H1 (cell line): ENCODE results near the gene SAAL1. TPM values are rescaled to one million over a fixed set of nuclear protein-coding genes. Genes with fewer than 3 reads are reported as not detected.

ENCODE experiments used
- CBX5 ChIP-seq: fragments of 300-800, 300-1000 bp; sonication (generic); IDR thresholded peaks from 2 replicates; pipeline ENCODE4 v1.7.1; 2016; ENCODE audit warnings: antibody characterized with exemption, low read length, low read depth
- CHD7 ChIP-seq: fragments of 300-600 bp; sonication (generic); IDR thresholded peaks from 2 replicates; pipeline ENCODE4 v1.7.1; 2012; ENCODE audit warnings: low read length, moderate library complexity, mild to moderate bottlenecking, inconsistent platforms; ENCODE audit not compliant: insufficient replicate concordance
- KDM1A ChIP-seq: fragments of 200-600, 300-600 bp; sonication (generic); IDR thresholded peaks from 2 replicates; pipeline ENCODE4 v1.7.1; 2016; ENCODE audit warnings: mild to moderate bottlenecking, low read length, borderline replicate concordance
- KDM4A ChIP-seq: IDR thresholded peaks from one replicate; pipeline ENCODE4 v1.7.1; 2012; ENCODE audit warnings: low read depth, mild to moderate bottlenecking, moderate library complexity, low read length, inconsistent platforms; ENCODE audit not compliant: severe bottlenecking
- SIX5 ChIP-seq: IDR thresholded peaks from 2 replicates; pipeline ENCODE4 v1.6.1; 2011; ENCODE audit warnings: mild to moderate bottlenecking, low read depth, low read length
- SP4 ChIP-seq: IDR thresholded peaks from 2 replicates; pipeline ENCODE4 v1.6.1; 2012; ENCODE audit warnings: low read length, inconsistent platforms
- polyA plus RNA-seq, 7 experiments: library from polyadenylated mRNA; depleted of rRNA in 3 of 7; stranded (reverse) in 5 of 7; unstranded in 2 of 7; fragments of >200 nt in 5 of 7; fragments of 200-250 nt in 2 of 7; gene quantifications; 1 replicate in 5 of 7; 2 replicates in 1 of 7; 4 replicates in 1 of 7; pipeline versions ENCODE4 v1.2.1 to v1.2.3, GENCODE V29; 2011 to 2013; ENCODE audit warnings: missing spikeins in 2 of 7, mixed read lengths in 2 of 7
- total RNA-seq: library from RNA; stranded (reverse); fragmentation: NEBNext Ultra II Directional; extraction: Animal tissue kit (Norgen Biotek cat#: 25700); gene quantifications from 2 replicates; pipeline ENCODE4 v1.2.1, GENCODE V29; 2021

The SAAL1 gene
- total and polyA plus RNA-seq, 2 of the 8 experiments (the other 6 are each of a cell fraction or from before 2014, with no cell fraction given): 26.4 to 46.6 TPM

GRCh38 chr11:18078909-18079308, 27.0 kb downstream of the SAAL1 start (continued):
- TF ChIP-seq CHD7: no peak
- TF ChIP-seq CBX5: no peak
- TF ChIP-seq SIX5: no peak
- no peak for TF ChIP-seq KDM1A
- TF ChIP-seq KDM4A: no peak
- no peak for TF ChIP-seq SP4
